Lower lobe of right lung (tissue), 2 donors: ENCODE results near the gene USP15. TPM values are rescaled to one million over a fixed set of nuclear protein-coding genes. Genes with fewer than 3 reads are reported as not detected.

Experiments used
- ATAC-seq, 2 donors: fragments of 200-7000 bp; cut with Tn5 transposase; one replicate each; pipeline ENCODE4 v1.9.1; 2020 to 2022; ENCODE audit warnings: mild to moderate bottlenecking in 2 of 2, moderate library complexity in 2 of 2
- DNase-seq: peaks from one replicate; pipeline ENCODE4 v3.0.0-alpha.2; 2020
- H3K27ac ChIP-seq: fragments of 200-600 bp; one replicate; pipeline ENCODE4 v1.8.0; 2022
- H3K27me3 ChIP-seq: fragments of 200-600 bp; one replicate; pipeline ENCODE4 v1.8.0; 2022; ENCODE audit warnings: low read depth
- H3K36me3 ChIP-seq: fragments of 200-600 bp; one replicate; pipeline ENCODE4 v1.8.0; 2022; ENCODE audit warnings: mild to moderate bottlenecking
- H3K4me1 ChIP-seq: fragments of 200-600 bp; one replicate; pipeline ENCODE4 v1.8.0; 2022
- H3K4me3 ChIP-seq: fragments of 200-600 bp; one replicate; pipeline ENCODE4 v1.8.0; 2022; ENCODE audit warnings: mild to moderate bottlenecking
- H3K9me3 ChIP-seq: fragments of 200-600 bp; one replicate; pipeline ENCODE4 v1.8.0; 2022
- intact Hi-C: fragments of 100-400 bp; cut with DNase I; formaldehyde crosslinking; loops from one replicate; pipeline ENCODE4 v1.11.0; 2022
- total RNA-seq: library from RNA; stranded (reverse); fragmentation: NEBNext Ultra II Directional; extraction: Animal tissue kit (Norgen Biotek cat#: 25700); gene quantifications from one replicate; pipeline ENCODE4 v1.2.1, GENCODE V29; 2021
- TF ChIP-seq, protein P1 (sequence below): fragments of 200-600 bp; IDR thresholded peaks from one replicate; pipeline ENCODE4 v1.8.0; 2022; ENCODE audit warnings: antibody characterized with exemption, mild to moderate bottlenecking
- donor health status: DM: no; HTN: yes; CAD: no; lungs with severe emphysema.

USP15 gene
- total RNA-seq, 1 donor from 2014 or later, result 91.9 TPM

DNA sequence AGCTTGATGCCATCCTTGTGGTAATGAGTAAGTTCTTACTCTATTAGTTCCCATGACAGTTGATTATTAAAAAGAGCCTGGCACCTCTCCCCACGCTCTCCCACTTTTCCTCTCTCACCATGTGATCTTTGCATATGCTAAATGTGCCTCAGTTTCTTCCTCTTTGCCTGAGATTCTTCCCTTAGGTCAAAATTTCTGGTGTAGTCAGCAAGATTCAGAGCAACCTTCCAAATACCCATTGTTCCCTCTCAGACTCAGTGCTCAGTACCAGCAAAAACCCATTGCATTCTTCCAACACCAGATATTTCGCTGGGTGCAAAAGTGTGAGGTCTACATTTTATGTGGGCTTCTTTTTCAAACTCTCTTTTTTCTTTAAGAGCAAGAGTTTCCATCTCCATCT is 10.8 kb upstream of the USP15 start:
- TF ChIP-seq, protein P1, sequence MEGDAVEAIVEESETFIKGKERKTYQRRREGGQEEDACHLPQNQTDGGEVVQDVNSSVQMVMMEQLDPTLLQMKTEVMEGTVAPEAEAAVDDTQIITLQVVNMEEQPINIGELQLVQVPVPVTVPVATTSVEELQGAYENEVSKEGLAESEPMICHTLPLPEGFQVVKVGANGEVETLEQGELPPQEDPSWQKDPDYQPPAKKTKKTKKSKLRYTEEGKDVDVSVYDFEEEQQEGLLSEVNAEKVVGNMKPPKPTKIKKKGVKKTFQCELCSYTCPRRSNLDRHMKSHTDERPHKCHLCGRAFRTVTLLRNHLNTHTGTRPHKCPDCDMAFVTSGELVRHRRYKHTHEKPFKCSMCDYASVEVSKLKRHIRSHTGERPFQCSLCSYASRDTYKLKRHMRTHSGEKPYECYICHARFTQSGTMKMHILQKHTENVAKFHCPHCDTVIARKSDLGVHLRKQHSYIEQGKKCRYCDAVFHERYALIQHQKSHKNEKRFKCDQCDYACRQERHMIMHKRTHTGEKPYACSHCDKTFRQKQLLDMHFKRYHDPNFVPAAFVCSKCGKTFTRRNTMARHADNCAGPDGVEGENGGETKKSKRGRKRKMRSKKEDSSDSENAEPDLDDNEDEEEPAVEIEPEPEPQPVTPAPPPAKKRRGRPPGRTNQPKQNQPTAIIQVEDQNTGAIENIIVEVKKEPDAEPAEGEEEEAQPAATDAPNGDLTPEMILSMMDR, result no peak
- no peaks in the 10 kb centered on the region for H3K27me3 ChIP-seq
- peaks cover 19% of the 10 kb centered on the region for H3K4me1 ChIP-seq
- no peak overlapping the region for H3K27ac ChIP-seq
- no peaks in the 10 kb centered on the region for H3K9me3 ChIP-seq
- DNase-seq (no peak), ATAC-seq (no peak)
- intact Hi-C loops, result no loop called here
- no peaks in the 10 kb centered on the region for H3K36me3 ChIP-seq
- no peak overlapping the region for H3K4me3 ChIP-seq

DNA sequence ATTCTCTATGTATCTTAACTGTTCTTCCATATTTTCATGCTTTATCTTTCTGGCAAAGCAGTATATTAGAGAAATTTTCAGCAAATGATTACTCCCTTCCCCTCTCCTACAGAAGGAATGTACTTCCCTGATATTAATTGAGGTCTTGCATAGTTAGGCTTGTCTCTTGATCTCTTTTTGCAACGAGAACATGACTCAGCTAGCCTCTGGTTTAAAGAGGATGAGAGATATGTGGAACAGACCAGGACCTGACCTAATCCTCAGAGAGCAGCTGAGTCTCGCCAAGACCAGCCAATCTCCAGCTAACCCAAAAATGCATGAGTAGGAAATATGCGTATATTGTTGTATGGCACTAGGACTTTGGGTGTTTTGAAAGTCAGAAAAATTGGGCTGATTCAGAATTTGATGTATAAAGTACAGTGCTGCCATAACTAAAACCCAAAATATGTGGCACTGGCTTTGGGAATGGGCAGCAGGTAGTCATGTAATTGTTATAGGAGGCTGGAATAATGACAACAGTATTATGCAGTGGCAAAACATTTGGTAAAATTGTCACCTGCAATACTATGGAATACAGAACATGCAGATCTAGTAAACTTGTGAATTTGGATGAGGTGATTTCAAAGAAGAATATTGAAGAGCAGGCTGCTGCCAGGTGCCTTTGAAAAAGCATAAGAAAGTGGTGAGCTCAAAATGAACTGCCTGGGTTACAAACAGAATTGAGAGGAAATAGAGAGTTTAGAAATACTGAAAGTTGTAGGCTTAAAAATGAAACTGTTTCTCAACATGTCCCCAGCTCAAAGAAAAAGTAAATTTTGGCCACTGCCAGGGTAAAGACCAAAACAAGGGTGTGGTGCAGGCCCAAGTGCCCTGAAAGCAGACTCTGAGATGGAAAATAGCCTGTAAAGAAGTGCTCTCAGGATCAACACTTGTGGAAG is 9.3 kb upstream of the USP15 start:
- Histone ChIP-seq H3K9me3 (no peaks in the 10 kb centered on the region), H3K36me3 (no peaks in the 10 kb centered on the region), H3K4me3 (no peak overlapping the region), H3K27ac (peak overlapping the region; percentile 46), H3K27me3 (no peaks in the 10 kb centered on the region), H3K4me1 (peaks cover 19% of the 10 kb centered on the region)
- TF ChIP-seq, protein P1, result no peak
- ATAC-seq (peak; percentile 80 to 82), DNase-seq (no peak)
- intact Hi-C loops, result no loop called here

DNA sequence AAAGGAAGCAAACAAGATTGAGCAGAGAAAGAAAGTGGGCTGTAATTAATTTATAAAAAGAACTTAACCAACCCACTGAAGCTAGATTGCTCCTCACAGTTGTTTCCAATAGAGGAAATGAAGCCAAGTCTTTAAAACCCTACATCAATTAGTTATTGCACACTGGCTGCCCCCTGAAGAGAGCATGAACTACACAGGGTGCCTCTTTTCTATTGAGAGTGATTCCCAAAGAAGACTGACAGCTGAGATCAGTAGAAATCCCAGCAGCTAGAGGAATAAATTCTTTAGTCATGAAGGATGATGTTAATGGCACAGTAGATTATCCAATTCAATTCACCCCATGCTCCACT is 8.6 kb upstream of the USP15 start:
- Histone ChIP-seq H3K27ac (peak overlapping the region; percentile 46), H3K4me3 (no peak overlapping the region), H3K36me3 (no peaks in the 10 kb centered on the region), H3K4me1 (peaks cover 19% of the 10 kb centered on the region), H3K9me3 (no peaks in the 10 kb centered on the region), H3K27me3 (no peaks in the 10 kb centered on the region)
- intact Hi-C loops, result no loop called here
- ATAC-seq, result no peak
- no peak for DNase-seq
- TF ChIP-seq, protein P1, result no peak

DNA sequence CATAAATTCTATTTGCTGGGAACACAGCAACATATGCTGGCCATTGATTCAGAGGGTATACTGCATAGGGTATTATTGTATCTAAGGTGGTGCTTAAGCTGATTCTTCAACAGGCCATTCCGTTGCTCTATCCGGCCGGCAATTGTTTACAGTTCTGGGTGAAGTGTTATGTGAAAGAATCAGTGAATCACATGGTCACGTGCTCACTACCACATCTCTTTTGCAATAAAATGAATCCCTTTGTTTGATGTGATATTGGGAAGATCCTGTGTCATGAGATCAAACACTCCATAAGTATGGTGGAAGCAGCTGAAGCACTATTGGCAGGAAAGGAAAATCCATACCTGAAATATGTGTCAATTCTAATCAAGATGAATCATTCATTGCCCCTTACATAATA is 7.6 kb upstream of the USP15 start:
- intact Hi-C loops, result no loop called here
- no peak for ATAC-seq
- H3K4me3 ChIP-seq, result no peak overlapping the region
- no peaks in the 10 kb centered on the region for H3K9me3 ChIP-seq
- H3K36me3 ChIP-seq, result no peaks in the 10 kb centered on the region
- H3K27ac ChIP-seq, result no peak overlapping the region
- peaks cover 20% of the 10 kb centered on the region for H3K4me1 ChIP-seq
- H3K27me3 ChIP-seq, result no peaks in the 10 kb centered on the region
- TF ChIP-seq, protein P1, result no peak
- no peak for DNase-seq

DNA sequence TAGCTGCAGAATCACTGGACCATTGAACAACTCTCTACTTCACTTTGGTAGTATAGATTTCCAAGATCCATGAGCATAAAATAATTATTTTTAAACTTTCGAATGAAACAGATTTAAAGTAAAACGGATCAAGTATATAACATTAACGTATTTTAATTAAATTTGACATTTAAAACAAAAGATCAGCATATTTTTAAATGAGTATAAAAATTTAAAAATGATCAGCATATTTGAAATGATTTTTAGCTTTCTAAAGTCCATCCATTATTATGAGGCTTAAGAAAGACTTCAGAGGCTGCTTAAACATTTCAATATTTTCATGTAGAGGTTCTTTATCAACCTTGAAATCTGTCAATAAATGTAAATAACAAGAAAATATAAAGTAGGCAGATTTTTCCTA is 5.2 kb upstream of the USP15 start:
- DNase-seq (no peak), ATAC-seq (no peak)
- no peaks in the 10 kb centered on the region for H3K36me3 ChIP-seq
- H3K9me3 ChIP-seq, result no peaks in the 10 kb centered on the region
- no peak overlapping the region for H3K27ac ChIP-seq
- peaks cover 33% of the 10 kb centered on the region for H3K4me1 ChIP-seq
- H3K4me3 ChIP-seq, result no peak overlapping the region
- intact Hi-C loops, result no loop called here
- TF ChIP-seq, protein P1, result no peak
- no peaks in the 10 kb centered on the region for H3K27me3 ChIP-seq
